Left hindlimb (tissue), 1 donor: Measurements from ENCODE around the gene TMEM223.
"Not testable (repeated sequence)": the region's sequence is repeated elsewhere in the genome, so short reads cannot be mapped to it uniquely, and the experiment has no call there.

Source experiments
- DNase-seq: peaks from one replicate; pipeline ENCODE4 v3.0.0-alpha.2; 2018

Gene TMEM223, protein sequence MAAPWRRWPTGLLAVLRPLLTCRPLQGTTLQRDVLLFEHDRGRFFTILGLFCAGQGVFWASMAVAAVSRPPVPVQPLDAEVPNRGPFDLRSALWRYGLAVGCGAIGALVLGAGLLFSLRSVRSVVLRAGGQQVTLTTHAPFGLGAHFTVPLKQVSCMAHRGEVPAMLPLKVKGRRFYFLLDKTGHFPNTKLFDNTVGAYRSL

DNA sequence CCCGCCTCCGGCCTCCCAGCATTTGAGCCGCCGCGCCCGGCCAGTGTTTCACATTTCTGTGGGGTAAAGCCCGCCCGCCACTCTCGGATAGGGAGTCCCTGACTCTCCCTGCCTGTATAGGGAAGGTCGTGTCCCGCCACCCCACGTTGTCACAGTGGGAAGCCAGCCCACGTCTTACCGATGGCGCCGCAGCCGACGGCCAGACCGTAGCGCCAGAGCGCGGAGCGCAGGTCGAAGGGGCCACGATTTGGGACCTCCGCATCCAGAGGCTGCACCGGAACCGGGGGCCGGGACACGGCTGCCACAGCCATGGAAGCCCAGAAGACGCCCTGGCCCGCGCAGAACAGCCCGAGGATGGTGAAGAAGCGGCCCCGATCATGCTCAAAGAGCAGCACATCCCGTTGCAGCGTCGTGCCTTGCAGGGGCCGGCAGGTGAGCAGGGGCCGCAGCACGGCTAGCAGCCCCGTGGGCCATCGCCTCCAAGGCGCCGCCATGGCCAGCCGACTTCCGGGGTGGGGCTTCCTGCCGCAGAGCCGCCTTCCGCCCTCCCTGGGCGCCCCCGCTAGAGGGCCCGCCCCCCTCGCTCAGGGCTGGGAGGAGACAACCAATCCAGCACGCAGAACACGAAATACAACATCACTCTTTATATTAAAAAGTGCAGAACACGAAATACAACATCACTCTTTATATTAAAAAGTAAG, at the start of gene TMEM223:
TSS of gene TMEM223 (minus strand) at position 506 of the 701 bp plus-strand sequence. CDS start at position 494, 12 bp downstream.
- DNase-seq, result peak; percentile 92

DNA sequence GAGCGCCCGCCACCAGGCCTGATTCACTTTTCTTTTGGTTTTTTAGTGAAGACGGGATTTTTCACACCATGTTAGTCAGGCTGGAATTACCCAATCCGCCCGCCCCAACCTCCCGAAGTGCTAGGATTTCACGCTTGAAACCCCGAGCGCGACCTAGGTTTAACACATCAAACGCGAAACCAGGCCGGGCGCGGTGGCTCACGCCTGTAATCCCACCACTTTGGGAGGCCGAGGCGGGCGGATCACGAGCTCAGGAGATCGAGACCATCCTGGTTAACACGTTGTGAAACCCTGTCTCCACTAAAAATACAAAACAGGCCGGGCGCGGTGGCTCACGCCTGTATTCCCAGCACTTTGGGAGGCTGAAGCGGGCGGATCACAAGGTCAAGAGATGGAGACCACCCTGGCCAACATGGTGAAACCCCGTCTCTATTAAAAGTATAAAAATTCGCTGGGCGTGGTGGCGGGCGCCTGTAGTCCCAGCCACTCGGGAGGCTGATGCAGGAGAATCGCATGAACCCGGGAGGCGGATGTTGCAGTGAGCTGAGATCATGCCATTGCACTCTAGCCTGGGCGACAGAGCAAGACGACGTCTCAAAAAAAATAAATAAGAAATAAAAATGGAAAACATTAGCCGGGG, 49.0 kb upstream of the TMEM223 start:
- DNase-seq, result peak; percentile 63

DNA sequence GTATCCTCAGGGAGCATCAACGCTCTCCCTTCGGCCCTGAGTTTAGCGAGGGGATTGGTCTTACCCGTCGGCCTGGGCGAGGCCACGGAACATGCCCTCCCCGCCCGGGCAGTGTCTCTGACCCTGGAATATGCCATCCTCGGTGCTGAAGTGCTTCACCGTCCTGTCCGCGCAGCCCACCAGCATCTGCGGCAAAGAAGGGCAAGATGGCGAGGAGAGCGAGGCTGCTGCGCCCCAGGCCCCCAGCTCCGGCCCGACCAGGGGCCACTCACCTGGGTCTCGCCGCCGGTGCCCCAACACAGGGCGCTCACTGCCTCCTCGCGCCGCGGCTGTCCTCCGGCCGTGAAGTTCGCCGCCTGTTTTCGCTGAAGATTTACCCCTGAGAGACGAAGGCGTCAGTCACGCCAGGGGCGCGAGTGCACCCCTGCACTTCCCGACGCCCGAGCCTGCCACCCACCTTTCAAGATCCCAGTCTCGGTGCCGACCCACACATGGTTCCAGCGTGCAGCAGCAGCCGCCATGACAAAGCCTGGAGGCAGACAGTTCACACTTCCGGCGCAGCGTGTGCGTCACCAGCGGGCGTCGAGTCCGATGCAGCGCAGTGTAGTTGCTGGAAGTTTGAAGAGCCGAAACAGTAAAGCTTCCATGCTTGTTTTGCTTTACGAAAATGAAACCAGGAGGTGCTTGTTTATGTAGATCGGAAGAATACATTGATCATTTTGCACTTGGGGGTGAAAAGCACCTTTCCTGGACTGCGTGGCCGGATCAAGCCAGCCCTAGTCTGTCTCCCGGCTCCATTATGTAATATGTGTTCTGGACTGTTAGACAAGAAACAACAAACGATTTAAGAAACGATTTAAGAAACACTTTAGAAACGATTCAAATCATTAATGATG, 47.5 kb upstream of the TMEM223 start, which contains the start of gene WDR74:
TSS of gene WDR74 (minus strand) at position 541 of the 896 bp plus-strand sequence. CDS start at position 521, 20 bp downstream.
- DNase-seq, result peak; percentile 95

DNA sequence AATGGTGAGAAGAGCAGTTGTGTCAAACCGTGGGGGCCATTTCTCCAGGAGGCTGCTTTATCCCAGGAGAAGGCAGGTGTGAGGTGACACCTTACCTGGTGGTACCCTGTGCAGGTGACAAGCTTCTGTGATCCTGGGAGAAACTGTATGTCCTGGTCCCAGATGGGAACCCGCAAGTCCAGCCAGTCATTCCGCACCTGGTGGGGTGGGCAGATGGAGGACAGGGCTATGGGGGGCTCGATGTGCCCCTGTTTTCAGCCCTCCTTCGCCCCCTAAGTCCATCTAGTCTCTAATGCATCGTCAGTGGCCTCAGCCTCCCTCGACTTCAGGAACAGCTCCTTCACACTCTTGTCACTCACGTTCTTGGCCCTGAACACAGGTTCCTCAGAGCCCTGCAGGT, 43.5 kb upstream of the TMEM223 start:
- DNase-seq, result no peak

DNA sequence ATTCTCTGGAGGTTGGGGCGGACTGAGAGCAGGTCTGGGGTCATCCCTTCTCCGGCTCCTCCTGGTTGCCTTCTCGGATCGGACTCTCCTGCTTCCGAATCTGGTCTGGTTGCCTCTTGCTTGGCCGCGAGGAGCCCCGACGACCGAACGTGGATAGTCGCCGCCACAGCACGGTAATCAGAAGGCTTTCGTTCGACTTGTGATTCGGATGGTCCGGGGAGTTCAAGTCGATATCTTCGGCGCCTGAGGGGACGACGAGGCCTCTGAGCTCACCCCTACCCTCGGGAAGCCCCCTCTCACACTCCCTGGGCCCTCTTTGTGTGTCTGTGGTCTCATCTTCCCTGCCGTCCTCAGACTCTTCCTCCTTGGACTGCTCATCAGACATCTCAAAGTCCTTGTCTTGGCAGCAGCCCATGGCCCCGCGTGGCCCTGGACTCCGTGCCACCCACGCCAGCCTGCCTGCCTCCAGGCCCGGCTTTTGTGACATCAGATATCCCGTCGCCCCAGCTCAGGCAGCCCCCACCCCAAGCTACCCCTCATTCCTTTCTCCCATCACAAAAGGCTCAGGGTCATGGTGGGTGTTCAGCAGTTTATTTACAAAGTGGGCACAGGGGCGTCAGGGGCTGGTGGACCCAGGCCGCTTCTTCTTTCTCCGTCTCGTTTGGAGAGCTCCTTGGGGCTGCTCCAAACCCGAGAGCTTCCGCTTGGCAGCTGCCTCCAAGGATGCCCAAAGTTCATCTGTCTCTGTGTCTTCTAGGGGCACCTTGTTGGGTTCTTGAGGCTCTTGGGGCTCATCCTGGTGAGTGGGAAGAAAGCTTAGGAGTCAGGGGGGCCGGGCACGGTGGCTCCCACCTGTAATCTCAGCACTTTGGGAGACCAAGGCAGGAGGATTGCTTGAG, 40.8 kb upstream of the TMEM223 start, which contains the start of gene TEX54:
TSS of gene TEX54 (minus strand) at position 506 of the 899 bp plus-strand sequence.
- DNase-seq, result no peak

DNA sequence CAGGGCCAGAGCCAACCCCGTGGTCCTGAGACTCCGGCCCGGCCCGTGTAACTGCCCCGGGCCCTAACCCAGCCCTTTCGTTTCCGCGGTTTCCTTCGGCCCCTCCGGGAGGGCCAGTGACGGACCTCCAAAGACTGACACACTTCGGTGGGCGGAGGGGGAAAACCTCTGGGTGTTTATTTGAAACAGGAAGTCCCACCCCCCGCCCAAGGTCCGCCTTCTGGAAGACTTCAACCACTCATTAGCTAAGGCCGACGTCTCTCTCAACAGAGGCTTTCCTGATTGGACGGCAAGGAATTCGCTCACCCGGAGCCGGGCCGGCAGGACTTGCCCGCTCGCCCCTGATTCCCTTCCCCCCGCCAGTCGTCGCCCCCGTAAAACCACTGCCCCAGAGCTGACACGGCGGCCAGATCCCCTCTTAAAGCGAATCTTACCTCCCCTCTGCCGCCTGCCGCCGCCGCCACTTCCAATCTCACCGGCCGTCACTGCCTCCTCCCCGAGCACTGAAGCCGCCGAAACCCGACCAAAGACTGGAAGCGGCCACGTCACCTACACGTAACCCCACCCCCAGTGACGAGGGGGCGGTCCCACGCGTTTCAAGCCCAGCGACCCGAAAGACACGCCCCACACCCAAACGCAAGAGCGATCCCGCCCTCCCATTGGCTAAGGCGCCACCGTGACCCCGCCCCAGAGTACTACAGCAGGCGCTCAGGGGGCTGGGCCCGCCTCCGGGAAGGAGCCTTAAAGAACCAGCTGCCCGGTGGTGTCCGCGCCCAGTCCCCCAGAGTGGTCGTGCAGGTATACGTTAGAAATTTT, 39.9 kb upstream of the TMEM223 start, which contains the start of gene STX5:
TSS of gene STX5 (minus strand) at position 532 of the 816 bp plus-strand sequence. CDS start 808 bp downstream, outside the sequence.
- DNase-seq, result peak; percentile 99

DNA sequence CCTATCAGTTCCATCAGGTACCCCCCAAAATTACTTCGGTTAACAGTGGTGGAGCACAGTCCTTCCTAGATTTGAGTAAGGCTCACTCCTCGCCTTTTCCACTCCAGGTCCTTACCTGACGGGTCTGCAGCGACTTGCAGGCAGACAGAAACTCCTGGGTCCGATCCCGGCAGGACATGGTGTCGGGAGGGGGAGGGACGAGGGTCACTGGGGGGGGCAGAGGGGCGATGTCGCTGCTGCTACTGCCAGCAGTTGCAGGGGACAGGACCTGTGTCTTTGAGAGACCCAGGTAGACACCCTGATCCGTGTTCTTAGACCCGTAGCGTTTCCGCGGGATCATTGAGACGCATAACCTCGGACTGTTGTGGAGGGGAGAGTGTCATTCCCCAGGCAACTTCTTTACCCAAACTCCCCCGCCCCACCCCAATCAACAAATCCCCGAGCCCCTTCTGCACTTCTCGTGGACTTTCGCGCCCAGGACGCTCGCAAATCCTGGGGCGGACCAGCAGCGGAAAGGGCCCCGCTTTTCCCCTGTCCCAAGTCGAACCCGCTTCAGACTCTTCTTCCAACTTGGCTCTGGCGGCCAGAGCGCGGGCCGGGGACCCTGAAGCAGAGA, 39.2 kb upstream of the TMEM223 start:
- DNase-seq, result no peak

DNA sequence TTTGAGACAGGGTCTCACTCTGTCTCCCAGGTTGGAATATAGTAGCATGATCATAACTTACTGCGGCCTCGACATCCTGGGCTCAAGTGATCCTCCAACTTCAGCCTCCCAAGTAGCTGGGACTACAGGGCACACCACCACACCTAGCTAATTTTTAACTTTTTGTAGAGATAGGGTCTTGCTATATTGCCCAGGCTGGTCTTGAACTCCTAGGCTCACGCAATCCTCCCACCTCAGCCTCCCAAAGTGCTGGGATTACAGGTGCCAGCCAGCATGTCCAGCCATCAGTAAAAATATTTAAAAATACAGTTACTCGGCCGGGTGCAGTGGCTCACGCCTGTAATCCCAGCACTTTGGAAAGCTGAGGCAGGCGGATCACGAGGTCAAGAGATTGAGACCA, 36.3 kb upstream of the TMEM223 start:
- not testable (repeated sequence) for DNase-seq

DNA sequence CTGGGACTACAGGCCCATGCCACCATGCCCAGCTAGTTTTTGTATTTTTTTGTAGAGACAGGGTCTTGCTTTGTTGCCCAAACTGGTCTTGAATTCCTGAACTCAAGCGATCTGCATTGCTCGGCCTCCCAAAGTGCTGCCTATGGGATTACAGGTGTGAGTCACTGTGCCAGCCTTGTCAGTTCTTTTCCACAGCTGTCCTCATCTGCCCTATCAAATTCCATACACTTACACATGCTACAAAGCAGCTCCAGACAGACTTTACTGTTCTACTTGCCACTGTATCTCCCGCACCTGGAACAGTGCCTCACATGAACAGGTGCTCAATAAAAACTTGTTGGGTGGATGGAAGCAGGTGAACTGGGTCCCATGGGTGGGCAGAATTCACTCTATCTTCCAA, 31.9 kb upstream of the TMEM223 start:
- DNase-seq, result no peak

DNA sequence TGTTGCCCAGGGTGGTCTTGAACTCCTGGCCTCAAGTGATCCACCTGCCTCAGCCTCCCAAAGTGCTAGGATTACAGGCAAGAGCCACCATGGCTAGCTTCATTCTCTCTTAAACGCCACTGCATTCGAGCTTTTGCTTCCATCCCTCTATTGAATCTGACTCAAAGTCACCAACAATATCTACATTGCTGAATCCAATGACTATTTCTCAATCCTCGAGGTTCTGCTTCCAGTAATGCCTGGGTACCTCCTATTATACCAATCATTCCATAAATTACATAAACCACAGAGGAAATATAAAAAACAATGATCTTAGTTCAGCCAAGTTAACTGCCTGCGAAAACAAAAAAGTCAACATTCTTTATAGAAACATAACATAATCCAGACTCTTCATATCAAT, 25.3 kb upstream of the TMEM223 start:
- no peak for DNase-seq

DNA sequence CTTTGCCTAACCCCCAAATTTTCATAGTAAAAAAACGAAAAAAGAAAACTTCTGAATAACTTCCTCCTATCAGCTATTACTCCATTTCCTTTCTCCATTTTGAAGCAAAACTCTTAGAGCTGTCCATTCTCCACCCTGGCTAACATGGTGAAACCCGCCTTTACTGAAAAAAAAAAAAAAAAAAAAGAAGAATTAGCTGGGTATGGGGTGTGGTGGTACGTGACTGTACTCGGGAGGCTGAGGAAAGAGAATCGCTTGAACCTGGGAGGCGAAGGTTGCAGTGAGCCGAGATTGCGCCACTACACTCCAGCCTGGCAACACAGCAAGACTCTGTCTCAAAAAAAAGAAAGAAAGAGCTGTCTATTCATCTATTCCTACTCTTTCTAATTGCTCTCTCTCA, 24.8 kb upstream of the TMEM223 start:
- no peak for DNase-seq

DNA sequence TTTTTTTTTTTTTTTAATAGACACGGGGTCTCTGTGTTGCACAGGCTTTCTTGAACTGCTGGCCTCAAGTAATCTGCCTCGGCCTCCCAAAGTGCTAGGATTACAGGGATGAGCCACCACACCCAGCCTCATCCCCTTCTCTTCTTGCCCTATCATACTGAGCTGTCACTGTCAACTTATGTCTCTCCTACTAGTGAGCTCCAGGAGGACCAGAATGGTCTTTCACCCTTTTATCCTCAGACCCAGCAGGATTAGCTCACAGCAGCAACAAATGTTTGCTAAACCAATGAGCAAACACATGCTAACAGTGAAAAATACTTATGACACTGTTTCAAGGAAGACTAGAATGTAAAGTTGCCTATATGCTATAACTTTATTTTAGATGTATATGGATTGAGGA, 19.9 kb upstream of the TMEM223 start:
- DNase-seq, result no peak

DNA sequence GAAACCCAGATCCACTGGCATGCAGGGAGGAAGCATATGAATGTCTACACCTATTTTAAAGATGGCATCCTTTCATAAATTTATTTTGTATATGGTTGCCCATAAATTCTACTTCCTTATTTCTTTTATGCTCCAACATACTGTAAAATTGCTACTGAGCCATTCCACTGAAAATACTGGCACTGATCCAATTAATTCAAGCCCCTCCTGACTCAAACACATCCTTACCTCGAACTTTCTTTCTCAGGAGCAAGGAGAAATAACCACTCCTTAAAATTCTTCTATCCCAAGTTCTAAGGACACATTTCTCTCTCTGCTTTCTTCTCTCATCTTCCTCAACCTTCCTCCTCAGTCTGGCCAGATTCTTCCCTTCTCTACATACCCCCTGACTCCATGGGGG, 18.9 kb upstream of the TMEM223 start:
- DNase-seq, result no peak

DNA sequence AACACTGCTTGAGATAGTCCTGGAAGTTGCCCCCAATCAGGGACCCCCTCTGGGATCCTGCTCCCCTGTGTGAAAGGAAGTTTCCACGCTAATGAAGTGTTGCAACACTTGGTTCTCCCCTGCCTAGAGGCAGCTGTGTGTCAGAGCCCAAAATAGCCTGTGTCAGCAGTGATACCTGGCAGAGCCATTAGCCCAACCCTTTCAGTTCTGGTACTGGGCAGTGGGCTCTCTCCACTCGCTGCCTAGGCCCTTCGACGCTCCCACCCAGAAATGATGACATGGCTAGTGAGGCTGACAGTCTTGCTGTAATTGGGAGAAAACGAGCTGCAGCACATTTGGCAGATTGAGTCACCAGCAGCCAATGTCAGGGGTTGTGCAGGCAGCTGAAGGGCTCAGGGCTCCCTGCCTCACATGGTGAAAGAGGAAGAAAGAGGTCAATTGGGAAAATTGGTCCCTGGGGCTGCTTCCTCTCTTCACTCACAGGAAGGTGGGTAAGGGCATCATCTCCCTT, 14.9 kb upstream of the TMEM223 start:
- DNase-seq, result no peak

DNA sequence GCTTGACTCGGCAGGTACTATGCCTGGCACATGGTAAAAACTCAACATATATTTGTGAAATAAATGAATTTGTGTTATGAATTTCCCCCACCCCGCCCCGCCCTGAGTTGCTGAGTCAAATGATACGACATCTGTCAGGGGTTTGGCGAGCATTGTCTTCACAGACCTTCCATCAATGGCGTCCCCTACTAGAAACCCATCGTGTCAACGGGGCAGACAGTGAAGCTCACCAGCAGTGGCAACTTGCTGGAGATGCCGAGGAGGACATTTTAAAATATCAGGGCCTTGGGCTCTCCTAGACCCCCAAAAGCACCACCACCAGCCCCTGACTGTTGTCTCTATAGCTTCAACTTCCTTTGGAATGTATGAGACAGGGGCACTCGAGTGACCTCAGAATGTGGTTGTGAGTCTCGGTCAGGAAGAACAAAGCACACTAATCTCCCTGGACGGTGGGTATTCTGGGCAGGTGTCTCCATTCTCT, 14.2 kb upstream of the TMEM223 start:
- DNase-seq, result no peak

DNA sequence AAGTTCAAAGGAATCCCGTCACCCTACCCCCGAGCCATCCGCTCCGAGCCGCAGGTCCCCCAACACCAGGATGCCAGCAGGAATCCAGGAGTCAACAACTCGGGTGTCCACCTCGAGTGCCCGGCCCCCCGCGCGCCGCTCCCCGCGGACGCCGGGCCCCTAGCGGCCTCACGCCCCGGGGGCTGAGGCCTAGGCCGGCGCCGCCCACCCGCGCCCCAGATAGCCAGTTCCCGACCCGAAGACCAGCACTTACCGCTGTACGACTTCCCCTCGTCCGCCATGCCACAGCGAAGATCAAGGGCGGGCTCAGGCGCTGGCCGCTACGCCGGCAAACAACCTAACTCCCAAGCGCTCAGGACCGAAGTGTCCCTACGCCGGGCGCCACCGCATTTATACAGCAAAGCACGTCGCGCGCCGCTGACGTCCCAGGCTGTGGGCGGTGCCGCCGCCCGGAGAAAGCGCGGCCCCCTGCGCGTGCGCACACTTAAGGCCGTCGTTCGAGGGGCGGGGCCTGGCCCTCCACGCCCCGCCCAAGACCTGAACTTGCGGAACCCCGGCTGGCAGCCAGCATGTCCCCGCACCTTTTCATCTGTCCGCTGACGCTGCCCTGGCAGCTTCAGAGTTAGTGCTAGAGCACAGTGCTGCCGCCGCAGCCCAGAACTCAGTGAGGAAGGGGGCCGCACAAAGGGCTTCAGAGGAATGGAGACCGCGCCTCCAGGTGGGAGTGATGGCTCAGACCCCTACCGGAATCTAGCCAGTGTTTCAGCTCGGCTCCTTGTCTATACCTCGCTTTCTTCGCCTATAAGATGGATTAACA, 13.5 kb upstream of the TMEM223 start, which contains the start of gene NXF1:
TSS of gene NXF1 (minus strand) at position 365 of the 817 bp plus-strand sequence. CDS start at position 281, 84 bp downstream.
- peak; percentile 95 for DNase-seq

DNA sequence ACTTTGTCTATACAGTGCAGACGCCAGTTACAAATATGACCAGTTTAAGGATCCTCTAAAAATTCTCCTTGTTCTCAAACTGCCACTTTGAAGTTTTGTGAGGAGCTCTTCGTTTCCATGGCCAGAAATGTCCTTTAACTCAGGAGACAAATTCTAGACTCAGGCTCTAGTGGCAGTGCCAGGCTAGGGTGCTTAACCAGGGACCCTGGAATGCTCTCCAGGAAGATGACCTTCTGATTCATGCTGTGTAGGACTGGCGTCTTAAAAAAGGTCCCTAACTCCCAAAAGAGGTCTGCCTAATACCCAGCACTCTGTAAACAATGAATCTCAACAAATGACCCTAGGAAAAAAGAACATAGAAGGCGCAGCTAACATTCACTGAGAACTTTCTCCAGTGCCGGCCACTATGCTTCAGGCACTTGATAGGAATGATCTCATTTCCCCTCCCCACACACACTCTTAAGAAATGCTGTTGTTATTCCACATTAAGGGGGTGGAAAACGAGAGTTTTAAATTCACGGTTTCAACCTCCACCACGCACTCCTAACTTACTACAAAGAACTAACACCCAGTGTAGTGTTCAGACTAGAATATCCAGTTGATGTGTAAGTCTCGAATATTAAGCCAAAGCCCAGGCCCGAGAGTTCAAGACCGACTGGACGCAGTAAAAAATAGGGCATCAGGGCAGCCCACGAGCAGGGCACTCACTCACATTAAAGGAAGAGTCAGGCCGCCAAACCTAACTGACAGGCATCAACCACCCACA, 12.7 kb upstream of the TMEM223 start:
- no peak for DNase-seq

DNA sequence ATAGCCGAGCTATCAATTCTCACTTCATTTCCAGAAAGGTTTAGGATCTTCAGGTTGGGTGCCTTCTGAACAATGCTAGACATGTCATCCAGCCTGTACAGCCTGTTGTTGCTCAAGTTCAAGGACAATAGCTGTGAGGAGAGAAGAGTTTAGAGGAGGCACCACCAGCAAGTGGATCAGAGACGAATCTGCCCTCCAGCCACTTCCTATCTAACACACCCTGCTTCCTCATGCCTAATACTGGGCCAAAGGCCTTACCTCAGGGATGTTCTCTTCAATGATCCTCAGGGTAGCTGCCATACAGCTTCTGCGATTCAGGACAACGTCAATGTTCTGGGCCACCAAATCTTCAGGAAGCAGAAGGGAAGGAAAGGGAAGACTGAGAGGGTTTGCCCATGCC, 9.3 kb upstream of the TMEM223 start:
- DNase-seq, result no peak
